ENCODE results near the gene SV2C. TPM values are rescaled to one million over a fixed set of nuclear protein-coding genes. Genes with fewer than 3 reads are reported as not detected.

The SV2C gene
- total and polyA plus RNA-seq, 2 donors (not counting 1 experiment from before 2014, with no cell fraction given) = not detected

DNA sequence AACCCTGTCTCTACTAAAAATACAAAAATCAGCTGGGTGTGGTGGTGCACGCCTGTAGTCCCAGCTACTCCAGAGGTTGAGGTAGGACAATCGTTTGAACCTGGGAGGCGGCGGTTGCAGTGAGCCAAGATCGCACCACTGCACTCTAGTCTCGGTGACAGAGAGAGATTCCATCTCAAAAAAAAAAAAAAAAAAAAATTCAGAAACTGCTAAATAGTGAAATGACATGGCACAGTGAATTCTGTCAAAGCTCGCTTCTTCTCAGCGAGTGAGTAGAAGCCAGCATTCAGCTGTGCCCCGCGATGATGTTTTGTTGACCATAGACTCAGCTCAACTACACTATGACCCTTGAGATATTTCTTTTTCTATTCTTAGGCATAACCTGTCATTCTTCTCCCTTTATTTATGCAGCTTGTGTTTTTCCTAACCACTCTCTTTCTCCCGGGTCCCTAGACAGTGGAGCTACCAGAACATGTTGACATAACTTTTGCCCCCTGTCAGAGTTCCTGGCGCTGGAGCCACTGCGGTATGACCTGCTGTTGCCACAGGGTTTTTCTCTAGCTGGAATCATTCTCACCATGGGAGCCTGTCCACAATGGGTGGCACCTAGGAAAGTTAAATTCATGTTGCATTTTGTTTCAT is 306.5 kb downstream of the SV2C start:
- Histone ChIP-seq H2AFZ (ENCODE audit: low read length) (no peak overlapping the region), H3K36me3 (ENCODE audit: control insufficient read depth, insufficient read depth, low read length) (no peaks in the 10 kb centered on the region), H3K9ac (ENCODE audit: insufficient read depth, low read length) (no peak overlapping the region), H3K4me1 (ENCODE audit: control insufficient read depth, extremely low read depth, insufficient read depth, low read length) (no peaks in the 10 kb centered on the region), H3K27ac (ENCODE audit: insufficient read depth, low read length) (no peak overlapping the region), H3K27me3 (ENCODE audit: control insufficient read depth, insufficient read depth, low read length) (no peaks in the 10 kb centered on the region), H3K9me3 (ENCODE audit: control insufficient read depth, insufficient read depth, low read depth, low read length) (no peaks in the 10 kb centered on the region), H3K79me2 (ENCODE audit: control insufficient read depth, insufficient read depth, low read length) (no peaks in the 10 kb centered on the region), H3K4me3 (replicated peaks in 1 of 4; ENCODE audit: control extremely low read depth in 1 of 4, insufficient read depth in 1 of 4, low read depth in 3 of 4, low read length in 4 of 4) (no peak overlapping the region), H3K4me2 (ENCODE audit: extremely low read depth, insufficient read depth, low read length) (no peak overlapping the region), H4K20me1 (ENCODE audit: control insufficient read depth, extremely low read depth, insufficient read depth, low read length) (no peaks in the 10 kb centered on the region)
- DNase-seq (ENCODE audit: low read depth in 2 of 2) = no peak
- TF ChIP-seq CTCF (conservative IDR thresholded peaks at IDR 0.05 in 1 of 2, IDR thresholded peaks at IDR 0.05 in 1 of 2; ENCODE audit: low read depth in 1 of 2, low read length in 2 of 2) = no peak
- TF ChIP-seq EZH2 (IDR thresholded peaks at IDR 0.05; ENCODE audit: low read length, missing control alignments) = no peak

- TF ChIP-seq EZH2 (IDR thresholded peaks at IDR 0.05; ENCODE audit: low read length, missing control alignments) (no peak), CTCF (conservative IDR thresholded peaks at IDR 0.05 in 1 of 2, IDR thresholded peaks at IDR 0.05 in 1 of 2; ENCODE audit: low read depth in 1 of 2, low read length in 2 of 2) (no peak)
- H2AFZ ChIP-seq (ENCODE audit: low read length) = no peak overlapping the region
- H3K27ac ChIP-seq (ENCODE audit: insufficient read depth, low read length) = no peak overlapping the region
- H3K79me2 ChIP-seq (ENCODE audit: control insufficient read depth, insufficient read depth, low read length) = no peaks in the 10 kb centered on the region
- no peak overlapping the region for H3K4me3 ChIP-seq (replicated peaks in 1 of 4; ENCODE audit: control extremely low read depth in 1 of 4, insufficient read depth in 1 of 4, low read depth in 3 of 4, low read length in 4 of 4)
- H3K9ac ChIP-seq (ENCODE audit: insufficient read depth, low read length) = no peak overlapping the region
- DNase-seq (ENCODE audit: low read depth in 2 of 2) = no peak
- H3K36me3 ChIP-seq (ENCODE audit: control insufficient read depth, insufficient read depth, low read length) = no peaks in the 10 kb centered on the region
- H3K9me3 ChIP-seq (ENCODE audit: control insufficient read depth, insufficient read depth, low read depth, low read length) = no peaks in the 10 kb centered on the region
- H3K4me1 ChIP-seq (ENCODE audit: control insufficient read depth, extremely low read depth, insufficient read depth, low read length) = no peaks in the 10 kb centered on the region
- no peaks in the 10 kb centered on the region for H3K27me3 ChIP-seq (ENCODE audit: control insufficient read depth, insufficient read depth, low read length)
- H4K20me1 ChIP-seq (ENCODE audit: control insufficient read depth, extremely low read depth, insufficient read depth, low read length) = no peaks in the 10 kb centered on the region
- H3K4me2 ChIP-seq (ENCODE audit: extremely low read depth, insufficient read depth, low read length) = no peak overlapping the region
These were observed 307.8 kb downstream of the SV2C start for GRCh38 chr5:76391014-76391413.

DNA sequence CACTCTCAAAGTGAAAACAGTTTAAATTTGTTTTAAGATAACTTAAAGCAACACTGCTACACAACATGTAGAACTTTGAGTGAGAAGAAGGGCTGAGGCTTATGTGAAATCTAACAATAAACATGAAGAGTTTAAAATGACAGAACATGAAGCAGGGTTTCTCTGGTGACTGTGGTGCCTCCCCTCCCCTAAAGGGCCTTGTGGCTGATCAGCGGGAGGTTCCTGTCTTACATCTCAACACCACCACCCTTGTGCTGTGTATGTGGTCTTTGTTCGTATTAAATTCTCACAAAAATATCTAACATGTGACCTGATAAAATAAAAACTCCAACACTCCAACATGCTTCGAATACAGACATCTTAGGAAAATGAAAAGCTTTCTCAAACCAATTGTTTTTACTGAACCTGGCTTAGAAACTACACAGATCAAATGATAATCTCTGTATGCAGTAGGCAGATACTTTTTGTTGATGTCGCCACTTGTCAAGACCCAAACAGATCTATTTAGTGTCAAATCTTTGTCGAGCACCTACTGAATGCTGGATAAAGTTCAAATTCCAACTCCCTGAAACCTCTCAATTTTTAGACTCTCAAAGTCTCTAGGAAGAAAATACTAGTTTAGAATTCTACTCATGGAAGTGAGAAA is 310.0 kb downstream of the SV2C start:
- DNase-seq (ENCODE audit: low read depth in 2 of 2) = no peak
- no peak overlapping the region for H3K4me2 ChIP-seq (ENCODE audit: extremely low read depth, insufficient read depth, low read length)
- TF ChIP-seq EZH2 (IDR thresholded peaks at IDR 0.05; ENCODE audit: low read length, missing control alignments) (no peak), CTCF (conservative IDR thresholded peaks at IDR 0.05 in 1 of 2, IDR thresholded peaks at IDR 0.05 in 1 of 2; ENCODE audit: low read depth in 1 of 2, low read length in 2 of 2) (no peak)
- no peaks in the 10 kb centered on the region for H3K4me1 ChIP-seq (ENCODE audit: control insufficient read depth, extremely low read depth, insufficient read depth, low read length)
- no peak overlapping the region for H3K27ac ChIP-seq (ENCODE audit: insufficient read depth, low read length)
- H2AFZ ChIP-seq (ENCODE audit: low read length) = no peak overlapping the region
- H3K4me3 ChIP-seq (replicated peaks in 1 of 4; ENCODE audit: control extremely low read depth in 1 of 4, insufficient read depth in 1 of 4, low read depth in 3 of 4, low read length in 4 of 4) = no peak overlapping the region
- no peaks in the 10 kb centered on the region for H3K79me2 ChIP-seq (ENCODE audit: control insufficient read depth, insufficient read depth, low read length)
- H3K27me3 ChIP-seq (ENCODE audit: control insufficient read depth, insufficient read depth, low read length) = no peaks in the 10 kb centered on the region
- H3K9ac ChIP-seq (ENCODE audit: insufficient read depth, low read length) = no peak overlapping the region
- H4K20me1 ChIP-seq (ENCODE audit: control insufficient read depth, extremely low read depth, insufficient read depth, low read length) = no peaks in the 10 kb centered on the region
- H3K9me3 ChIP-seq (ENCODE audit: control insufficient read depth, insufficient read depth, low read depth, low read length) = no peaks in the 10 kb centered on the region
- H3K36me3 ChIP-seq (ENCODE audit: control insufficient read depth, insufficient read depth, low read length) = no peaks in the 10 kb centered on the region

Measured in fibroblast of lung (primary cell).